K562 (cell line): ENCODE results near the gene SLC16A13. TPM values are rescaled to one million over a fixed set of nuclear protein-coding genes. Genes with fewer than 3 reads are reported as not detected.
A peak's percentile ranks its signal among the peaks of the same experiment; 100 is the strongest.

ENCODE experiments used
- CC2D1A ChIP-seq: fragments of 450-650 bp; IDR thresholded peaks from 2 replicates; pipeline ENCODE4 v1.6.1; 2017; ENCODE audit warnings: mild to moderate bottlenecking
- ELF4 ChIP-seq: fragments of 450-650 bp; formaldehyde crosslinking; IDR thresholded peaks from 2 replicates; pipeline ENCODE4 v1.4.0; 2022; ENCODE audit warnings: missing genetic modification characterization
- ELK1 ChIP-seq: sonication (generic); formaldehyde crosslinking; IDR thresholded peaks from 2 replicates; pipeline ENCODE4 v1.8.1; 2022; ENCODE audit warnings: missing genetic modification reagents
- EP400 ChIP-seq: fragments of 450-650 bp; IDR thresholded peaks from 2 replicates; pipeline ENCODE4 v1.6.1; 2017; ENCODE audit warnings: antibody characterized with exemption, mild to moderate bottlenecking, moderate library complexity
- IRF1 ChIP-seq: sonication (generic); formaldehyde crosslinking; IDR thresholded peaks from 2 replicates; pipeline ENCODE4 v1.8.0; 2022; ENCODE audit warnings: missing genetic modification reagents, mild to moderate bottlenecking, borderline replicate concordance
- KDM1A ChIP-seq, 2 experiments: fragments of 450-650 bp; IDR thresholded peaks; 2 replicates each; pipeline ENCODE4 v1.6.1; 2016; ENCODE audit warnings: mild to moderate bottlenecking in 2 of 2
- KHSRP ChIP-seq: fragments of 450-650 bp; IDR thresholded peaks from 2 replicates; pipeline ENCODE4 v1.6.1; 2017
- MAFG ChIP-seq: fragments of 450-650 bp; conservative IDR thresholded peaks from 2 replicates; pipeline ENCODE4 v1.6.1; 2016; ENCODE audit warnings: missing genetic modification characterization, missing compliant biosample characterization
- POLR2AphosphoS2 ChIP-seq: IDR thresholded peaks from 2 replicates; pipeline ENCODE4 v1.6.1; 2012; ENCODE audit warnings: low read length, improper control_type of control experiment
- RBM25 ChIP-seq: fragments of 200-400 bp; formaldehyde crosslinking; IDR thresholded peaks from 2 replicates; pipeline ENCODE4 v1.6.1; 2018; ENCODE audit warnings: low read length, low read depth, moderate library complexity; ENCODE audit not compliant: severe bottlenecking
- REST ChIP-seq, 2 experiments: fragments of 450-650 bp; formaldehyde crosslinking in 1 of 2; IDR thresholded peaks; 2 replicates each; pipeline versions ENCODE4 v1.4.0 to v1.6.1; 2014 to 2020; ENCODE audit warnings: mild to moderate bottlenecking in 2 of 2, borderline replicate concordance in 1 of 2, low read depth in 1 of 2
- SMARCC2 ChIP-seq: fragments of 450-650 bp; IDR thresholded peaks from 2 replicates; pipeline ENCODE4 v1.6.1; 2017; ENCODE audit warnings: antibody characterized with exemption, moderate library complexity, mild to moderate bottlenecking, low read depth
- TOE1 ChIP-seq, 2 experiments: fragments of 450-650 bp in 1 of 2; sonication (generic) in 1 of 2; formaldehyde crosslinking in 1 of 2; IDR thresholded peaks; 2 replicates each; pipeline versions ENCODE4 v1.7.1 to v1.8.0; 2016 to 2022; ENCODE audit warnings: borderline replicate concordance in 2 of 2, mild to moderate bottlenecking in 2 of 2, antibody characterized with exemption in 1 of 2, inconsistent platforms in 1 of 2, low read depth in 1 of 2, missing genetic modification reagents in 1 of 2, moderate library complexity in 1 of 2
- ZBTB7A ChIP-seq: IDR thresholded peaks from 2 replicates; pipeline ENCODE4 v1.6.1; 2011; ENCODE audit warnings: low read depth, mild to moderate bottlenecking, low read length, moderate library complexity, borderline replicate concordance; ENCODE audit not compliant: control insufficient read depth
- ZFP1 ChIP-seq: fragments of 450-650 bp; formaldehyde crosslinking; IDR thresholded peaks from 2 replicates; pipeline ENCODE4 v1.4.0; 2020; ENCODE audit warnings: mild to moderate bottlenecking, mixed read lengths
- ZNF165 ChIP-seq: fragments of 250-450 bp; sonication (Bioruptor Pico); IDR thresholded peaks from 2 replicates; pipeline ENCODE4 v1.4.0; 2020; ENCODE audit warnings: borderline replicate concordance
- polyA plus RNA-seq, 8 experiments: library from polyadenylated mRNA; depleted of rRNA in 4 of 8; stranded (reverse) in 5 of 8; unstranded in 3 of 8; fragments of >200 nt; fragmentation: Nextera tagmentation in 2 of 8; fragmentation: Illumina TruSeq in 1 of 8; extraction: Ambion mirVana in 2 of 8; extraction: Trizol in 1 of 8; gene quantifications; 2 replicates each; pipeline versions ENCODE4 v1.2.1 to v1.2.3, GENCODE V29; 2011 to 2014; ENCODE audit warnings: inconsistent platforms in 1 of 8, missing spikeins in 1 of 8
- total RNA-seq, 7 experiments: library from RNA; depleted of rRNA in 6 of 7; stranded (reverse); fragments of >200 nt in 6 of 7; fragmentation: Illumina TruSeq in 2 of 7; extraction: Trizol in 2 of 7; gene quantifications; 2 replicates each; pipeline versions ENCODE4 v1.2.1 to v1.2.3, GENCODE V29; 2011 to 2021; ENCODE audit warnings: low replicate concordance in 1 of 7

The SLC16A13 gene
- total and polyA plus RNA-seq, 9 of the 15 experiments (the other 6 are each of a cell fraction or from before 2014, with no cell fraction given): 0.04 to 5.6 (median 0.87) TPM

- no peak for TF ChIP-seq TOE1 (IDR thresholded peaks at IDR 0.05; ENCODE audit: borderline replicate concordance)
- no peak for TF ChIP-seq TOE1 (CRISPR knock-in tag; IDR thresholded peaks at IDR 0.05; ENCODE audit: borderline replicate concordance, low read depth)
- TF ChIP-seq KDM1A (IDR thresholded peaks at IDR 0.05): no peak
- no peak for TF ChIP-seq EP400
- TF ChIP-seq KHSRP: no peak
- TF ChIP-seq POLR2AphosphoS2: no peak
- peak; percentile 37; the same call in 1 of the 2 replicates for TF ChIP-seq ZFP1 (CRISPR knock-in tag)
- no peak for TF ChIP-seq MAFG (tag)
- TF ChIP-seq REST (IDR thresholded peaks at IDR 0.05; ENCODE audit: borderline replicate concordance): peak; percentile 77
- TF ChIP-seq REST (CRISPR knock-in tag; IDR thresholded peaks at IDR 0.05; ENCODE audit: low read depth): no peak
- no peak for TF ChIP-seq IRF1 (CRISPR knock-in tag)
- TF ChIP-seq ELF4: no peak
- 0 out of 2 replicates have a peak, but pooled peaks have one; percentile 47 for TF ChIP-seq SMARCC2
- TF ChIP-seq ZNF165 (CRISPR knock-in tag): no peak
- TF ChIP-seq ZBTB7A: no peak
- 0 out of 2 replicates have a peak, but pooled peaks have one; percentile 39 for TF ChIP-seq CC2D1A
- no peak for TF ChIP-seq ELK1 (CRISPR knock-in tag)
- no peak for TF ChIP-seq RBM25
Measured at GRCh38 chr17:7045492-7046126, 9.8 kb downstream of the SLC16A13 start (continued).
